ENCODE measurements around the gene MESP2. TPM values are rescaled to one million over a fixed set of nuclear protein-coding genes. Genes with fewer than 3 reads are reported as not detected.
A peak's percentile ranks its signal among the peaks of the same experiment; 100 is the strongest.

Gene MESP2
- total and polyA plus RNA-seq, 2 of the 13 experiments (the other 11 are each of a cell fraction or from before 2014, with no cell fraction given) = not detected

GRCh38 chr15:89750560-89751542, 25.3 kb upstream of the MESP2 start, which contains the start of gene MESP1 (continued):
- TF ChIP-seq CSRNP1 (CRISPR knock-in tag; IDR thresholded peaks at IDR 0.05) = no peak
- no peak for TF ChIP-seq FOSL1 (CRISPR knock-in tag; IDR thresholded peaks at IDR 0.05; ENCODE audit: borderline replicate concordance)
- TF ChIP-seq ZNF782 (CRISPR knock-in tag; IDR thresholded peaks at IDR 0.05; ENCODE audit: borderline replicate concordance) = no peak
- TF ChIP-seq ZNF317 (CRISPR knock-in tag; IDR thresholded peaks at IDR 0.05) = no peak
- TF ChIP-seq HOXA3 (CRISPR knock-in tag; IDR thresholded peaks at IDR 0.05) = peak; percentile 86
- no peak for TF ChIP-seq ZNF713 (CRISPR knock-in tag; IDR thresholded peaks at IDR 0.05)
- TF ChIP-seq SALL2 (CRISPR knock-in tag; IDR thresholded peaks at IDR 0.05) = no peak
- TF ChIP-seq GMEB2 (CRISPR knock-in tag; IDR thresholded peaks at IDR 0.05; ENCODE audit: low read depth) = no peak
- TF ChIP-seq ZSCAN31 (CRISPR knock-in tag; IDR thresholded peaks at IDR 0.05; ENCODE audit: low read depth) = 0 out of 2 replicates have a peak, but pooled peaks have one; percentile 23
- TF ChIP-seq ESRRA (CRISPR knock-in tag; IDR thresholded peaks at IDR 0.05; ENCODE audit: low read depth) = no peak
- TF ChIP-seq KLF13 (CRISPR knock-in tag; IDR thresholded peaks at IDR 0.05) = no peak
- TF ChIP-seq TCF12 (IDR thresholded peaks at IDR 0.05) = no peak
- no peak for TF ChIP-seq TCF12 (CRISPR knock-in tag; IDR thresholded peaks at IDR 0.05)
- no peak for TF ChIP-seq ZBTB26 (CRISPR knock-in tag; IDR thresholded peaks at IDR 0.05; ENCODE audit: borderline replicate concordance)
- TF ChIP-seq DRAP1 (CRISPR knock-in tag; IDR thresholded peaks at IDR 0.05) = peak; percentile 30; the same call in 1 of the 2 replicates
- TF ChIP-seq ZNF510 (CRISPR knock-in tag; IDR thresholded peaks at IDR 0.05; ENCODE audit: low read depth) = no peak
- no peak for TF ChIP-seq ZNF513 (CRISPR knock-in tag; conservative IDR thresholded peaks at IDR 0.05)
- TF ChIP-seq ZFAT (CRISPR knock-in tag; conservative IDR thresholded peaks at IDR 0.05) = no peak
- no peak for TF ChIP-seq REPIN1 (CRISPR knock-in tag; IDR thresholded peaks at IDR 0.05; ENCODE audit: borderline replicate concordance, low read depth)
- TF ChIP-seq ATF2 (CRISPR knock-in tag; IDR thresholded peaks at IDR 0.05) = peak; percentile 46; the same call in 1 of the 2 replicates
- no peak; the same call in 1 of the 2 replicates for TF ChIP-seq ETV6 (CRISPR knock-in tag; conservative IDR thresholded peaks at IDR 0.05)
